Fibroblast of skin of left quadriceps (primary cell): ENCODE data around the gene NRP1.

Source experiments
- DNase-seq, 2 experiments: peaks; one replicate each; pipeline ENCODE4 v3.0.0-alpha.2; 2013; ENCODE audit warnings: low read depth in 2 of 2

Gene NRP1

GRCh38 chr10:33291053-33291592 is 43.3 kb downstream of the NRP1 start:
- peak; percentile 80 to 84 for DNase-seq

- no peak for DNase-seq
Observed at GRCh38 chr10:33290321-33291052, 44.0 kb downstream of the NRP1 start.

GRCh38 chr10:33289776-33290175 is 44.7 kb downstream of the NRP1 start:
- DNase-seq, result no peak

- DNase-seq, result no peak
Observed at GRCh38 chr10:33288127-33288526, 46.3 kb downstream of the NRP1 start.

- no peak for DNase-seq
Observed at GRCh38 chr10:33287112-33287511, 47.4 kb downstream of the NRP1 start.

- DNase-seq, result no peak
Observed at GRCh38 chr10:33286157-33286934, 48.1 kb downstream of the NRP1 start.

- no peak for DNase-seq
Observed at GRCh38 chr10:33284945-33285344, 49.5 kb downstream of the NRP1 start.

- DNase-seq, result peak; percentile 74 to 75
Observed at GRCh38 chr10:33279811-33280602, 54.5 kb downstream of the NRP1 start.

GRCh38 chr10:33279276-33279675 is 55.2 kb downstream of the NRP1 start:
- no peak for DNase-seq

GRCh38 chr10:33278198-33278597 is 56.3 kb downstream of the NRP1 start:
- DNase-seq, result no peak

- no peak for DNase-seq
Observed at GRCh38 chr10:33277135-33277536, 57.3 kb downstream of the NRP1 start.

GRCh38 chr10:33276282-33276923 is 58.1 kb downstream of the NRP1 start:
- no peak for DNase-seq

GRCh38 chr10:33274096-33274785 is 60.2 kb downstream of the NRP1 start:
- DNase-seq, result no peak

- DNase-seq, result peak; percentile 84 to 85
Observed at GRCh38 chr10:33273295-33274002, 61.0 kb downstream of the NRP1 start.

GRCh38 chr10:33272635-33273034 is 61.8 kb downstream of the NRP1 start:
- DNase-seq, result no peak

- DNase-seq, result no peak
Observed at GRCh38 chr10:33271969-33272583, 62.4 kb downstream of the NRP1 start.

- no peak for DNase-seq
Observed at GRCh38 chr10:33270971-33271370, 63.5 kb downstream of the NRP1 start.

GRCh38 chr10:33267708-33268107 is 66.8 kb downstream of the NRP1 start:
- DNase-seq, result no peak

GRCh38 chr10:33265621-33266020 is 68.8 kb downstream of the NRP1 start:
- DNase-seq, result no peak

- no peak for DNase-seq
Observed at GRCh38 chr10:33263453-33263852, 71.0 kb downstream of the NRP1 start.
